IPS-18c (cell line): ENCODE measurements around the gene FH.

Source experiments
- H3K4me3 ChIP-seq: 2 replicates; pipeline ENCODE4 v1.7.0; 2013; ENCODE audit warnings: low read depth, mild to moderate bottlenecking, low read length, moderate library complexity; ENCODE audit not compliant: insufficient read depth
- H3K9me3 ChIP-seq: one replicate; pipeline ENCODE4 v1.6.1; 2013; ENCODE audit warnings: mild to moderate bottlenecking, low read length, moderate library complexity; ENCODE audit not compliant: control insufficient read depth, insufficient read depth

FH gene

GRCh38 chr1:241473026-241473425 is 46.5 kb downstream of the FH start:
- Histone ChIP-seq H3K9me3 (peaks cover 6% of the 10 kb centered on the region), H3K4me3 (no peak overlapping the region)

GRCh38 chr1:241470908-241471590 is 48.5 kb downstream of the FH start:
- Histone ChIP-seq H3K9me3 (peaks cover 3% of the 10 kb centered on the region), H3K4me3 (no peak overlapping the region)

GRCh38 chr1:241470361-241470760 is 49.2 kb downstream of the FH start:
- Histone ChIP-seq H3K4me3 (no peak overlapping the region), H3K9me3 (no peaks in the 10 kb centered on the region)

- no peak overlapping the region for H3K4me3 ChIP-seq
- H3K9me3 ChIP-seq = no peaks in the 10 kb centered on the region
Measured at GRCh38 chr1:241465673-241466072, 53.9 kb downstream of the FH start.

GRCh38 chr1:241464985-241465384 is 54.6 kb downstream of the FH start:
- Histone ChIP-seq H3K4me3 (no peak overlapping the region), H3K9me3 (peaks cover 2% of the 10 kb centered on the region)

GRCh38 chr1:241462391-241462790 is 57.2 kb downstream of the FH start:
- no peak overlapping the region for H3K4me3 ChIP-seq
- H3K9me3 ChIP-seq = peaks cover 2% of the 10 kb centered on the region

GRCh38 chr1:241460098-241460873 is 59.3 kb downstream of the FH start:
- H3K9me3 ChIP-seq = peaks cover 2% of the 10 kb centered on the region
- H3K4me3 ChIP-seq = no peak overlapping the region

- Histone ChIP-seq H3K4me3 (no peak overlapping the region), H3K9me3 (peaks cover 2% of the 10 kb centered on the region)
Measured at GRCh38 chr1:241459186-241459802, 60.3 kb downstream of the FH start.

GRCh38 chr1:241457421-241457820 is 62.1 kb downstream of the FH start:
- no peak overlapping the region for H3K4me3 ChIP-seq
- H3K9me3 ChIP-seq = peaks cover 2% of the 10 kb centered on the region

GRCh38 chr1:241456743-241457142 is 62.8 kb downstream of the FH start:
- Histone ChIP-seq H3K9me3 (peaks cover 2% of the 10 kb centered on the region), H3K4me3 (no peak overlapping the region)

- Histone ChIP-seq H3K9me3 (no peaks in the 10 kb centered on the region), H3K4me3 (no peak overlapping the region)
Measured at GRCh38 chr1:241453732-241454131, 65.8 kb downstream of the FH start.

- Histone ChIP-seq H3K4me3 (no peak overlapping the region), H3K9me3 (no peaks in the 10 kb centered on the region)
Measured at GRCh38 chr1:241451956-241452355, 67.6 kb downstream of the FH start.
